Measurements from ENCODE around the gene HRH3.

- TF ChIP-seq EZH2 (IDR thresholded peaks at IDR 0.05; ENCODE audit: insufficient read depth, low read length), result no peak
- TF ChIP-seq, protein P1, sequence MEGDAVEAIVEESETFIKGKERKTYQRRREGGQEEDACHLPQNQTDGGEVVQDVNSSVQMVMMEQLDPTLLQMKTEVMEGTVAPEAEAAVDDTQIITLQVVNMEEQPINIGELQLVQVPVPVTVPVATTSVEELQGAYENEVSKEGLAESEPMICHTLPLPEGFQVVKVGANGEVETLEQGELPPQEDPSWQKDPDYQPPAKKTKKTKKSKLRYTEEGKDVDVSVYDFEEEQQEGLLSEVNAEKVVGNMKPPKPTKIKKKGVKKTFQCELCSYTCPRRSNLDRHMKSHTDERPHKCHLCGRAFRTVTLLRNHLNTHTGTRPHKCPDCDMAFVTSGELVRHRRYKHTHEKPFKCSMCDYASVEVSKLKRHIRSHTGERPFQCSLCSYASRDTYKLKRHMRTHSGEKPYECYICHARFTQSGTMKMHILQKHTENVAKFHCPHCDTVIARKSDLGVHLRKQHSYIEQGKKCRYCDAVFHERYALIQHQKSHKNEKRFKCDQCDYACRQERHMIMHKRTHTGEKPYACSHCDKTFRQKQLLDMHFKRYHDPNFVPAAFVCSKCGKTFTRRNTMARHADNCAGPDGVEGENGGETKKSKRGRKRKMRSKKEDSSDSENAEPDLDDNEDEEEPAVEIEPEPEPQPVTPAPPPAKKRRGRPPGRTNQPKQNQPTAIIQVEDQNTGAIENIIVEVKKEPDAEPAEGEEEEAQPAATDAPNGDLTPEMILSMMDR (IDR thresholded peaks at IDR 0.05; ENCODE audit: insufficient read depth, low read depth, low read length), result no peak
These were observed 16.9 kb upstream of the HRH3 start for GRCh38 chr20:62236766-62237513.

Measured in astrocyte (in vitro differentiated cells and primary cell).